ENCODE data around the gene BDKRB2.

GRCh38 chr14:96238676-96239265, 34.1 kb downstream of the BDKRB2 start:
- no peak for TF ChIP-seq TAF1 (IDR thresholded peaks at IDR 0.05; ENCODE audit: borderline replicate concordance, insufficient read depth, low read length)
- TF ChIP-seq POLR2AphosphoS5 (IDR thresholded peaks at IDR 0.05; ENCODE audit: low read depth, low read length) = no peak
- no peak for TF ChIP-seq REST (IDR thresholded peaks at IDR 0.05; ENCODE audit: insufficient read depth in 1 of 2, low read depth in 2 of 2, low read length in 2 of 2)
- TF ChIP-seq SIN3A (IDR thresholded peaks at IDR 0.05; ENCODE audit: borderline replicate concordance, insufficient read depth, low read length) = no peak
- TF ChIP-seq FOXP2 (optimal IDR thresholded peaks at IDR 0.05; ENCODE audit: borderline replicate concordance, extremely low read depth, extremely low read length, insufficient read depth) = no peak

All from PFSK-1 (cell line).